Adipocyte (in vitro differentiated cells): ENCODE measurements around the gene PTPRF.

Source experiments
- DNase-seq: peaks from one replicate; pipeline ENCODE4 v3.0.0-alpha.2; 2015; ENCODE audit warnings: low read depth
- H3K27me3 ChIP-seq: replicated peaks from 2 replicates; pipeline ENCODE4 v1.7.0; 2013; ENCODE audit warnings: mild to moderate bottlenecking, low read length, moderate library complexity; ENCODE audit not compliant: control insufficient read depth, insufficient read depth
- H3K36me3 ChIP-seq: 2 replicates; pipeline ENCODE4 v1.7.0; 2013; ENCODE audit warnings: low read length, mild to moderate bottlenecking, moderate library complexity; ENCODE audit not compliant: control insufficient read depth, insufficient read depth, severe bottlenecking
- H3K4me1 ChIP-seq: 2 replicates; pipeline ENCODE4 v1.7.0; 2013; ENCODE audit warnings: mild to moderate bottlenecking, low read length, moderate library complexity; ENCODE audit not compliant: control insufficient read depth, insufficient read depth
- H3K4me3 ChIP-seq: 2 replicates; pipeline ENCODE4 v1.7.0; 2013; ENCODE audit warnings: mild to moderate bottlenecking, low read length, moderate library complexity
- H3K9ac ChIP-seq: 2 replicates; pipeline ENCODE4 v1.7.0; 2013; ENCODE audit warnings: mild to moderate bottlenecking, low read length, moderate library complexity
- H3K9me3 ChIP-seq: 2 replicates; pipeline ENCODE4 v1.7.0; 2013; ENCODE audit warnings: mild to moderate bottlenecking, low read length, moderate library complexity; ENCODE audit not compliant: control insufficient read depth

PTPRF gene

DNA sequence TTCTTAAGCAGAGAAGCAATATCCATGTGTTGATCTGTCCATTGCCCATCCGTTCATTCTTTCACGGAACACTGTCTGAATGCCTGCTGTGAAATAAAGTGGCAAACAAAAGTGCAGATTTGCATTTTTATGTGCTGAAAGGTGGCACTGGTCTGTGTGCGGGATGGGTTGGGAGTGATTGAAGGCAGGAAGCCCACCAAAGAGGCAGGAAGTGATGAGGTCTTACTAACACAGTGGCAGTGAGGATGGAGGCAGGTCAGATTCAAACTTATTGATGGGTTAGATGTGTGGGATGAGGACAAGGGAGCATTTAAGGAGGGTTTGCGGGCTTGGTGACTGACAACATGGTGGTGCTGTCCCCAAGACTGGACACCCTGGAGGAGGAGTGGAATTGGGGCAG lies 8.3 kb downstream of the PTPRF start:
- no peaks in the 10 kb centered on the region for H3K9me3 ChIP-seq
- no peaks in the 10 kb centered on the region for H3K27me3 ChIP-seq
- H3K4me3 ChIP-seq: no peak overlapping the region
- no peak for DNase-seq
- H3K9ac ChIP-seq: no peak overlapping the region
- H3K4me1 ChIP-seq: peaks cover 20% of the 10 kb centered on the region
- H3K36me3 ChIP-seq: peaks cover 11% of the 10 kb centered on the region

GRCh38 chr1:43539726-43540434 lies 9.2 kb downstream of the PTPRF start:
- H3K36me3 ChIP-seq: peaks cover 11% of the 10 kb centered on the region
- no peaks in the 10 kb centered on the region for H3K27me3 ChIP-seq
- peaks cover 23% of the 10 kb centered on the region for H3K4me1 ChIP-seq
- H3K9ac ChIP-seq: no peak overlapping the region
- no peaks in the 10 kb centered on the region for H3K9me3 ChIP-seq
- no peak overlapping the region for H3K4me3 ChIP-seq
- no peak for DNase-seq

DNA sequence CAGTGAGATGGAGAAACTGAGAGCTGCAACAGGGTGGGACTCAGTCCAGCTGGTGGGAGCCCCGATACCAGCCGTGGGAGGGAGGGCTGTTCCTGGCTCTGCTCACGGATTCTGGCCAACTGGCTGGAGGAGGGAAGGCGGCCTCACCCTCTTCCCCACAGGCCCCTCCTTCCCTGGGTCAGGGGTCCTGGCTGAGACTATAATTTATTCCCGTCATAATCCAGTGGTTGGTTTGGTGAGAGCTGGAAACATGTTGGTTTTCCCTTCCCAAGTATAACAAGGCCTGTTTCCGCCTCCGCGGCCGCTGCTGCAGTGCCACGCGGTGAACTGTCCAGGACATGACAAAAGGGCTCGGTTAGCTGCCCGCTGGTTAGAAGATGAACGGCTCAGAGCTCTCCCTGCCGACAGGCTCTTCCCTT lies 10.0 kb downstream of the PTPRF start:
- Histone ChIP-seq H3K9ac (no peak overlapping the region), H3K4me1 (peaks cover 31% of the 10 kb centered on the region), H3K9me3 (no peaks in the 10 kb centered on the region), H3K27me3 (no peaks in the 10 kb centered on the region), H3K4me3 (no peak overlapping the region), H3K36me3 (peaks cover 11% of the 10 kb centered on the region)
- no peak for DNase-seq

- DNase-seq: no peak
- H3K36me3 ChIP-seq: peaks cover 11% of the 10 kb centered on the region
- peaks cover 34% of the 10 kb centered on the region for H3K4me1 ChIP-seq
- no peak overlapping the region for H3K4me3 ChIP-seq
- no peaks in the 10 kb centered on the region for H3K27me3 ChIP-seq
- no peaks in the 10 kb centered on the region for H3K9me3 ChIP-seq
- H3K9ac ChIP-seq: no peak overlapping the region
These were observed 10.5 kb downstream of the PTPRF start for GRCh38 chr1:43541141-43541540.

GRCh38 chr1:43541721-43542401 lies 11.2 kb downstream of the PTPRF start:
- H3K9me3 ChIP-seq: no peaks in the 10 kb centered on the region
- peak overlapping the region; percentile 24 for H3K9ac ChIP-seq
- no peak overlapping the region for H3K4me3 ChIP-seq
- H3K27me3 ChIP-seq: no peaks in the 10 kb centered on the region
- peaks cover 11% of the 10 kb centered on the region for H3K36me3 ChIP-seq
- DNase-seq: no peak
- H3K4me1 ChIP-seq: peaks cover 36% of the 10 kb centered on the region

DNA sequence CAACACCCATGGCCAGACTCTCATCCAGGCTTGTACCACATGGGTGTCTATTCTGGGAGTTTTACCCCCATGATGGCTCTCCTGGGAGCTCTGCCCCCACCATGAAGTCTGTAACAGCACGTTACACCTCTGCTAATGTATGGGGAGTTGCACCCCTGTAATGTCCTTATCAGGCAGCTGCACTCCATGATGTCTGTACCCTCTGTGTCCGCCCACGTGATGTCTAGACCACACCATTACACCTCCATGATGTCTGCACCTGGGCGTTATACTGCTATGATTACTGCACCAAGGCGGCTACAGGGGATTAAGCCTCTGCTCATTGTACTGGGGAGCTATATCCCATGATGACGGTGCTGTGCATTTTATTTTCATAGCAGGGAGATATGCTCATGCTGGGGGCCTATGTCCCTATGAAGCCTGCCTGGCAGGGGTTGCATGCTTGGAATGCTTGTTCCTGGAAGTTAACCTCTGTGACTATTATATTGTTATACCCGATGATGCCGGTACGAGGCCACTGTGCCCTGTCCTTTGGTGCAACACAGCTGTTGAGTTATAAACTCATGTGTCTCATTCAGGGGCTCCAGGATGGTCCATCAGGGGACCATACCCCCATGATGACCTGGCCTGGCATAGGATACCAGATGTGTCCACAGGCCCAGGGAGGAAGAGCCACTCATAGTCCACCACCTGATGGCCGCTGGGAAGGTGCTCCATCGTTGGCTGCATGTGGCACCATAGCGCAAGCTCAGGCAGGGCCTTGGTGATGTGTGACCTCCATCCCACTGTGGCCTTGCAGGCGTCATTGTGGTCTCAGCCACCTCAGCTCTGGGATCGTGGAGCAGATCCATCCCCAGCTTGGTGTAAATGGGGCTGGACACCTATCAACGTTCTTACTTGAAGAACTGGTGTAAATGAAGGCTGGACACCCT lies 12.1 kb downstream of the PTPRF start:
- H3K27me3 ChIP-seq: no peaks in the 10 kb centered on the region
- DNase-seq: no peak
- H3K9me3 ChIP-seq: no peaks in the 10 kb centered on the region
- H3K4me1 ChIP-seq: peaks cover 41% of the 10 kb centered on the region
- no peak overlapping the region for H3K4me3 ChIP-seq
- no peak overlapping the region for H3K9ac ChIP-seq
- H3K36me3 ChIP-seq: peaks cover 11% of the 10 kb centered on the region

- H3K4me1 ChIP-seq: peaks cover 41% of the 10 kb centered on the region
- no peaks in the 10 kb centered on the region for H3K9me3 ChIP-seq
- no peak overlapping the region for H3K4me3 ChIP-seq
- peaks cover 7% of the 10 kb centered on the region for H3K36me3 ChIP-seq
- H3K9ac ChIP-seq: no peak overlapping the region
- H3K27me3 ChIP-seq: no peaks in the 10 kb centered on the region
- no peak for DNase-seq
These were observed 12.9 kb downstream of the PTPRF start for GRCh38 chr1:43543567-43543966.

DNA sequence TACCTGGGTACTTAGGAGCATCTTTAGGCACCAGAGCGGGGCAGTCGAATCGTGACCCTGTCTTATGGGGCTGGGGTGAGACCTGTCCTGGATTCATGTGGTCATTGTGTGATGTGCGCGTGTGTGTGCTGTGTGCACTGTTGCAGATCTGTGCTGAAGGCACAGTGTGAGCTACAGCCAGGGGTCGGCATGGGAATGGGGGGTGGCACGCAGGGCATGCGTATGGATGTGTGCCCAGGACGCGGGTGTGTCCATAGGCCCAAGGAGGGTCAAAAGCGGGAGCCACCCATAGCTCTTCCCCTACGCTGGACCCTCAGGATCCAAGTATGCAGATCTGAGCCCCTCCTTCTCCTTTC lies 14.6 kb downstream of the PTPRF start:
- Histone ChIP-seq H3K9ac (no peak overlapping the region), H3K4me1 (peaks cover 34% of the 10 kb centered on the region), H3K4me3 (no peak overlapping the region), H3K9me3 (no peaks in the 10 kb centered on the region), H3K36me3 (no peaks in the 10 kb centered on the region), H3K27me3 (no peaks in the 10 kb centered on the region)
- no peak for DNase-seq

DNA sequence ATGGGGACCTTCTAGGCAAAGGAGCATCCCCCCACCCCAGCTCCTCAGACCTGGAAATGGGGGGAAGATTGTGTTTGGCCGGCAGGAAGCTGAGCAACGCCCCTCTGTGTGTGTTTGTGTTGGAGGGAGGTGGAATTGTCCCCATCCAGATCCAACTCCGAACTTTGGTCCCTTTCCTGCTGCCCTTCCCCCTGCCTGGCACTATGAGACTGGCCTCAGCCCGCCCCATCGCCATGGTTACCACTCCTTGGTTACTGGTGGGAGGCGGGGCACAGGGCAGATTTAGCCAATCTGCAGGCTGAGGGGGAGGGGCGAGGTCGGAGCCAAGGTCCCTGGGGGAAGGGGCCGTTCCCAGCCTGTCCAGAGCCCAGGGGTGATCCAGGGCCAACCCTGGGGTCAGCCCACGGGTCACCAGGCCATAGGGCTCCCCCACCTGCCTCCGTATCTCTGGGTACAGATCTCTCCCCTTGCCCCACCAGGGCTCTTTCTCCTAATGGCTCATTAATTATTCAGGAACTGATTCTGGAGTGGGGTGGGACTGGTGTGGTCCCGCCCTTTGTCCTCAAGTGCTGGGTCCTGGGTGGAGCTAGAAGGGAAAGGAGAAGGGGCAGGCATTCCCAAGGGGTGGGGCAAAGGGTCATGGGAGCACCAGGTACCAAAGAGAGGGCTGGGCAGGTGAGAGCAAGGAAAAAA lies 15.2 kb downstream of the PTPRF start:
- no peak overlapping the region for H3K4me3 ChIP-seq
- H3K4me1 ChIP-seq: peaks cover 30% of the 10 kb centered on the region
- no peak overlapping the region for H3K9ac ChIP-seq
- no peaks in the 10 kb centered on the region for H3K9me3 ChIP-seq
- DNase-seq: no peak
- H3K36me3 ChIP-seq: no peaks in the 10 kb centered on the region
- H3K27me3 ChIP-seq: no peaks in the 10 kb centered on the region

DNA sequence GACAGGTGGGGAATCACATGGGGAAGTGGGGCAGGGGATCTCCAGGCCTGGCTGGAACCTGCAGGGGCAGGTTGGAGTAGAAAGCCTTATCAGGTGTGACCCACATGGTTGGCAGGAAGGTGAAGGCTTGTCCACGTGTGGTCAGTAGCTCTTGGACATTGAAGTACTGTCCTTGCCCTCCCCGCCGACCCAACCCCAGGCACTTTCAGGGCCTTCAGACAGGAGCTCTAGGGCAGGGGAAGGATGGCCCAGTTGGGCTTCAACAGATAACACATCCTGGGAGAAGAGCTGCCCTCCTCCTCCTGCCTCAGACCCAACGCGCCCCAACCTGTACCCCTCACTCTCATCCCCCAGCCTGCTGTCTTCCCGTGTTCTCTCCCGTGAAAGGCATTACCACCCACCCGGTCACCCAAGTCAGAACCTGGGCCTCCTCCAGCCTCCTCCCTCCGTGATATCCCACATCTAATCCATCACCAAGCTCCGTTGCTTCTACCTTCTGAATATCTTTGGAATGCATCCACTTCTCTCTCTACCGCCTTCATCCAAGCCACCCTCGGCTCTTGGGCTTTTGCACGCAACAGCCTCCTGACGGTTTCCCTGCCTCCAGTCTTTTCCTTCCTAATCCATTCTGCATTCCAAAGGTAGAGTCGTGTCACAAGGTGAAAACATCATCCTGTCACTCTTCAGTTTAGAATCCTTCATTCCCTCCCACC lies 15.9 kb downstream of the PTPRF start:
- no peaks in the 10 kb centered on the region for H3K9me3 ChIP-seq
- H3K27me3 ChIP-seq: no peaks in the 10 kb centered on the region
- H3K36me3 ChIP-seq: no peaks in the 10 kb centered on the region
- H3K4me3 ChIP-seq: no peak overlapping the region
- peaks cover 29% of the 10 kb centered on the region for H3K4me1 ChIP-seq
- DNase-seq: no peak
- no peak overlapping the region for H3K9ac ChIP-seq
